Panc1 (cell line): ENCODE results near the gene CCDC200. TPM values are rescaled to one million over a fixed set of nuclear protein-coding genes. Genes with fewer than 3 reads are reported as not detected.

Source experiments
- ATAC-seq: fragments of 200-7000 bp; cut with Tn5 transposase; 2 replicates; pipeline ENCODE4 v1.9.1; 2020; ENCODE audit warnings: mild to moderate bottlenecking, moderate library complexity
- BruUV-seq: library from RNA; stranded (reverse); fragments of 400-500 nt; replicated peaks from 2 replicates; lab custom pipeline; 2021; lab: Mats Ljungman, UMichigan
- CTCF ChIA-PET: fragments of 300-600 bp; sonication (Branson Sonifier 250); formaldehyde crosslinking; loops from one replicate; lab custom pipeline; 2022; ENCODE audit warnings: antibody characterized with exemption; lab: Charles Lee
- POLR2A ChIA-PET: fragments of 300-600 bp; sonication (Branson Sonifier 250); formaldehyde crosslinking; loops from one replicate; lab custom pipeline; 2022; ENCODE audit warnings: antibody characterized with exemption; lab: Charles Lee
- DNase-seq: peaks from one replicate; pipeline ENCODE4 v3.0.0-alpha.2; 2010; ENCODE audit warnings: low read depth, low spot score
- H3K27ac ChIP-seq: 2 replicates; pipeline ENCODE4 v1.5.1; 2011; ENCODE audit warnings: mild to moderate bottlenecking, low read length, inconsistent platforms
- H3K27me3 ChIP-seq: fragments of 200-500 bp; sonication (Bioruptor generic); 2 replicates; pipeline ENCODE4 v1.6.0; 2014; ENCODE audit warnings: low read length, inconsistent platforms; ENCODE audit not compliant: control insufficient read depth, insufficient read depth
- H3K36me3 ChIP-seq: fragments of 200-500 bp; sonication (Bioruptor generic); 2 replicates; pipeline ENCODE4 v1.5.1; 2014; ENCODE audit warnings: inconsistent platforms, mild to moderate bottlenecking, low read length, moderate library complexity; ENCODE audit not compliant: control insufficient read depth, insufficient read depth
- H3K4me1 ChIP-seq: 2 replicates; pipeline ENCODE4 v1.5.1; 2011; ENCODE audit warnings: inconsistent platforms, mild to moderate bottlenecking, low read length, moderate library complexity; ENCODE audit not compliant: control insufficient read depth, insufficient read depth
- H3K4me3 ChIP-seq, 2 experiments: 2 replicates each; pipeline ENCODE4 v1.5.1; 2011 to 2012; ENCODE audit warnings: low read depth in 2 of 2, low read length in 2 of 2, mild to moderate bottlenecking in 2 of 2, inconsistent platforms in 1 of 2, moderate library complexity in 1 of 2
- H3K9me3 ChIP-seq: fragments of 200-500 bp; sonication (Bioruptor generic); 2 replicates; pipeline ENCODE4 v1.5.1; 2014; ENCODE audit warnings: low read depth, mild to moderate bottlenecking, inconsistent platforms, low read length, moderate library complexity; ENCODE audit not compliant: control insufficient read depth, insufficient read depth
- POLR2AphosphoS5 ChIP-seq: IDR thresholded peaks from 2 replicates; pipeline ENCODE4 v1.6.1; 2012; ENCODE audit warnings: mild to moderate bottlenecking, low read depth, low read length, moderate library complexity
- SIN3A ChIP-seq: IDR thresholded peaks from 2 replicates; pipeline ENCODE4 v1.6.1; 2012; ENCODE audit warnings: low read depth, mild to moderate bottlenecking, low read length, moderate library complexity, borderline replicate concordance; ENCODE audit not compliant: insufficient read depth
- TCF7L2 ChIP-seq: IDR thresholded peaks from 2 replicates; pipeline ENCODE4 v1.6.1; 2011; ENCODE audit warnings: mild to moderate bottlenecking, low read depth, low read length, inconsistent platforms
- in situ Hi-C: cut with HindIII; loops from 2 replicates; pipeline ENCODE4 v1.10.0; 2016; ENCODE audit warnings: low sequenced_read_pairs, low pct_unique_long_range_greater_than_20kb
- intact Hi-C: fragments of 100-400 bp; cut with micrococcal nuclease; formaldehyde crosslinking; loops from one replicate; pipeline ENCODE4 v1.10.0; 2022; ENCODE audit not compliant: unreplicated experiment
- total RNA-seq: library from RNA; stranded (reverse); gene quantifications from one replicate; pipeline ENCODE4 v1.2.1, GENCODE V29; 2021; ENCODE audit not compliant: unreplicated experiment
- TF ChIP-seq, protein P1 (sequence below): fragments of 450-650 bp; IDR thresholded peaks from 2 replicates; pipeline ENCODE4 v1.5.1; 2017; ENCODE audit warnings: mild to moderate bottlenecking
- TF ChIP-seq, protein P2 (sequence below), 2 experiments: IDR thresholded peaks; 2 replicates each; pipeline ENCODE4 v1.6.1; 2011 to 2012; ENCODE audit warnings: low read depth in 2 of 2, control low read depth in 1 of 2, low read length in 1 of 2, mild to moderate bottlenecking in 1 of 2, moderate library complexity in 1 of 2; ENCODE audit not compliant: insufficient read depth in 1 of 2

CCDC200 gene
- total RNA-seq, 1 experiment from 2014 or later: not detected

DNA sequence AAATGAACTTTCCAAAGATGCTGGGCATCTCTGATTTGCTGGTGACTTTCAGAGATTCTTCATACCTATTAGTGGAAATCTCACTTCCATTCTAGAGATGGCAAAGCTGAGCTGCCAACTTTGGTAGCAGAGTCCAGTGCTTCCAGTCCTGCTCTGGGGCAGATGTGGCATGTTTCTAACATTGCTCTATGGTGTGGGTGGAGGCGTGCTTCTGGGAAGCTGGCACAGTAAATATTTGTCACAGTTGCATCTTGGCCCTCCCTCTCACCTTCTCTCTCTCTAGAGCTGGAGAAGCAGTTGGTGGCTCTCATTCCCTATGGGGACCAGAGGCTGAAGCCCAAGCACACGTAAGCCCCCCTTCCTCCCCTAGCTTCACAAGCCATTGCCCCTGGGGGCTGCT lies 14.9 kb downstream of the CCDC200 start:
- no TSS peak for BruUV-seq
- POLR2A ChIA-PET: interaction anchor here (0.6 to 1.0 kb wide), 2 partner anchors 102 to 106 kb away, joined by 3 to 5 read pairs; no protein-coding TSS in a partner anchor

DNA sequence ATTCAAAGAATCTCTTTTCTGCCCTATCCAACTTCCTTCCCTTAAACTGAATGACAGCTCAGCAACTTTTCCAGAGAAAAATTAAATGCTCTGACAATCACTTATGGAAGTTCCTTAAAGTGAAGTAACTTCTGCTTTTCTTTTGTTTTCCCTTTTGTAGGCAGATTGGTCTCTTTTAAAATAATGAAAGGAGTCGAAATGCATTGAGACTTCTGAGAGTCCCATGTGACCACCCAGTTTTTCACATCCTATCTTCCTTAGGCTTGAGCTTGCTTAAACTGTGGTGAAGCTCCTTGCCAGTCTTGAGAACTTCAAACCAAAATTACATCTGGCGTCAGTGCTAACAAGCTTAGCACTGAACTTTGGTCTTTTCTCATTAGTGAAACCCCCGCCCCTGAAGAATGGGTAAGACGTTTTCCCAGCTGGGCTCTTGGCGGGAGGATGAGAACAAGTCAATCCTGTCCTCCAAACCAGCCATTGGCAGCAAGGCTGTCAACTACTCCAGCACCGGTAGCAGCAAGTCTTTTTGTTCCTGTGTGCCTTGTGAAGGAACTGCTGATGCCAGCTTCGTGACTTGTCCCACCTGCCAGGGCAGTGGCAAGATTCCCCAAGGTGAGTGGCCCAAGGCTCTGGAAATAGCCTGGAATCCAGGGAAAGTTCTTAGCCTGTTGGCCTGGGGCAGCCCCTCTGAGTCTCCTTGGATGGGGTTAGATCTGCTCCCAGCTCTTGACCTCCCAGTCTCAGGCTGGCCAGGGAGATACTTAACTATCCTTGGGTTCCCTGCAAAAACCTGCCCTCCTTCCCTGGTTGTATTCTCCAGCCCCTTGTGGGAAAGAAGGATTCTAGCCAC lies 15.6 kb downstream of the CCDC200 start:
- Histone ChIP-seq H3K4me3 (peak overlapping the region; percentile 52 to 74), H3K36me3 (no peaks in the 10 kb centered on the region; the same call in 1 of the 2 replicates), H3K27me3 (no peaks in the 10 kb centered on the region), H3K27ac (peak overlapping the region; percentile 81), H3K9me3 (no peaks in the 10 kb centered on the region), H3K4me1 (peaks cover 11% of the 10 kb centered on the region)
- no TSS peak for BruUV-seq
- intact Hi-C loops (no loop called here), in situ Hi-C loops (no loop called here)
- ChIA-PET POLR2A (interaction anchor here (1.0 kb wide), 1 partner anchor 103 kb away, joined by 5 read pairs; no protein-coding TSS in a partner anchor), CTCF (interaction anchor here (0.8 kb wide), 1 partner anchor 97 kb away, joined by 4 read pairs; no protein-coding TSS in a partner anchor)
- no peak for DNase-seq
- TF ChIP-seq TCF7L2 (no peak), SIN3A (no peak), POLR2AphosphoS5 (no peak)
- TF ChIP-seq, protein P1, sequence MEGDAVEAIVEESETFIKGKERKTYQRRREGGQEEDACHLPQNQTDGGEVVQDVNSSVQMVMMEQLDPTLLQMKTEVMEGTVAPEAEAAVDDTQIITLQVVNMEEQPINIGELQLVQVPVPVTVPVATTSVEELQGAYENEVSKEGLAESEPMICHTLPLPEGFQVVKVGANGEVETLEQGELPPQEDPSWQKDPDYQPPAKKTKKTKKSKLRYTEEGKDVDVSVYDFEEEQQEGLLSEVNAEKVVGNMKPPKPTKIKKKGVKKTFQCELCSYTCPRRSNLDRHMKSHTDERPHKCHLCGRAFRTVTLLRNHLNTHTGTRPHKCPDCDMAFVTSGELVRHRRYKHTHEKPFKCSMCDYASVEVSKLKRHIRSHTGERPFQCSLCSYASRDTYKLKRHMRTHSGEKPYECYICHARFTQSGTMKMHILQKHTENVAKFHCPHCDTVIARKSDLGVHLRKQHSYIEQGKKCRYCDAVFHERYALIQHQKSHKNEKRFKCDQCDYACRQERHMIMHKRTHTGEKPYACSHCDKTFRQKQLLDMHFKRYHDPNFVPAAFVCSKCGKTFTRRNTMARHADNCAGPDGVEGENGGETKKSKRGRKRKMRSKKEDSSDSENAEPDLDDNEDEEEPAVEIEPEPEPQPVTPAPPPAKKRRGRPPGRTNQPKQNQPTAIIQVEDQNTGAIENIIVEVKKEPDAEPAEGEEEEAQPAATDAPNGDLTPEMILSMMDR: no peak
- TF ChIP-seq, protein P2, sequence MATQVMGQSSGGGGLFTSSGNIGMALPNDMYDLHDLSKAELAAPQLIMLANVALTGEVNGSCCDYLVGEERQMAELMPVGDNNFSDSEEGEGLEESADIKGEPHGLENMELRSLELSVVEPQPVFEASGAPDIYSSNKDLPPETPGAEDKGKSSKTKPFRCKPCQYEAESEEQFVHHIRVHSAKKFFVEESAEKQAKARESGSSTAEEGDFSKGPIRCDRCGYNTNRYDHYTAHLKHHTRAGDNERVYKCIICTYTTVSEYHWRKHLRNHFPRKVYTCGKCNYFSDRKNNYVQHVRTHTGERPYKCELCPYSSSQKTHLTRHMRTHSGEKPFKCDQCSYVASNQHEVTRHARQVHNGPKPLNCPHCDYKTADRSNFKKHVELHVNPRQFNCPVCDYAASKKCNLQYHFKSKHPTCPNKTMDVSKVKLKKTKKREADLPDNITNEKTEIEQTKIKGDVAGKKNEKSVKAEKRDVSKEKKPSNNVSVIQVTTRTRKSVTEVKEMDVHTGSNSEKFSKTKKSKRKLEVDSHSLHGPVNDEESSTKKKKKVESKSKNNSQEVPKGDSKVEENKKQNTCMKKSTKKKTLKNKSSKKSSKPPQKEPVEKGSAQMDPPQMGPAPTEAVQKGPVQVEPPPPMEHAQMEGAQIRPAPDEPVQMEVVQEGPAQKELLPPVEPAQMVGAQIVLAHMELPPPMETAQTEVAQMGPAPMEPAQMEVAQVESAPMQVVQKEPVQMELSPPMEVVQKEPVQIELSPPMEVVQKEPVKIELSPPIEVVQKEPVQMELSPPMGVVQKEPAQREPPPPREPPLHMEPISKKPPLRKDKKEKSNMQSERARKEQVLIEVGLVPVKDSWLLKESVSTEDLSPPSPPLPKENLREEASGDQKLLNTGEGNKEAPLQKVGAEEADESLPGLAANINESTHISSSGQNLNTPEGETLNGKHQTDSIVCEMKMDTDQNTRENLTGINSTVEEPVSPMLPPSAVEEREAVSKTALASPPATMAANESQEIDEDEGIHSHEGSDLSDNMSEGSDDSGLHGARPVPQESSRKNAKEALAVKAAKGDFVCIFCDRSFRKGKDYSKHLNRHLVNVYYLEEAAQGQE (IDR thresholded peaks at IDR 0.05; ENCODE audit: insufficient read depth in 1 of 2, low read depth in 2 of 2, low read length in 1 of 2): no peak
- no peak for ATAC-seq

More for the DNA sequence above, 14.9 kb downstream of the CCDC200 start:
- intact Hi-C loops (no loop called here), in situ Hi-C loops (no loop called here)
- no peak for ATAC-seq
- Histone ChIP-seq H3K27me3 (no peaks in the 10 kb centered on the region), H3K4me1 (peaks cover 11% of the 10 kb centered on the region), H3K27ac (no peak overlapping the region), H3K4me3 (no peak overlapping the region), H3K36me3 (no peaks in the 10 kb centered on the region; the same call in 1 of the 2 replicates), H3K9me3 (no peaks in the 10 kb centered on the region)
- TF ChIP-seq SIN3A: no peak
- TF ChIP-seq TCF7L2: no peak
- DNase-seq: no peak
- CTCF ChIA-PET: interaction anchor here (0.6 kb wide), 1 partner anchor 222 kb away, joined by 3 read pairs; no protein-coding TSS in a partner anchor
